ENCODE data around the gene HIPK4. TPM values are rescaled to one million over a fixed set of nuclear protein-coding genes. Genes with fewer than 3 reads are reported as not detected.
A peak's percentile ranks its signal among the peaks of the same experiment; 100 is the strongest.
"Not testable (repeated sequence)": the region's sequence is repeated elsewhere in the genome, so short reads cannot be mapped to it uniquely, and the experiment has no call there.

Gene HIPK4
- total and polyA plus RNA-seq, 10 donors = 0.08 to 0.19 TPM; not detected in 8

DNA sequence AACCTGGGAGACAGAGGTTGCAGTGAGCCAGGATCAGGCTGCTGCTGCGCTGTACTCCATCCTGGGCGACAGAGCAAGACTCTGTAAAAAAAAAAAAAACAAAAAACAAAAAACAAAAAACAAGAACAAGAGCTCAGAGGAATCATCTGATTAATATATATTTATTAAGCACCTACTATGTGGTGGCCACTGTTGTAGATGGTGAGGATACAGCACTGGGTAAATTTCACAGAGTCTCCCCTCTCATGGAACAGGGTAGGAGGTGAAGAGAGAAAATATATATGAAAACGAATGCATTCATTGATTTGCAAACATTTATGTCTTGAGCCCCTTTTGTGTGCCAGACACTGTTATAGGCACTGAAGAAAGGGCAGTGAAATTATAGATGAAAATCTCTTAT lies 41.7 kb upstream of the HIPK4 start:
- H3K36me3 ChIP-seq = no peaks in the 10 kb centered on the region
- DNase-seq = no peak
- peak overlapping the region in 3 of 8 donors; percentile 92 to 93 (median 93) for H3K27ac ChIP-seq
- intact Hi-C loops (cut with DNase I; ENCODE audit: low total_unique reads) = no loop called here
- H3K4me1 ChIP-seq = peaks cover 6 to 54% (median 39%) of the 10 kb centered on the region in 6 donors
- 83 to 94% (median 88%) methylated on average over 3 of the region's 3 CpGs for WGBS, 5 donors
- no peaks in the 10 kb centered on the region for H3K27me3 ChIP-seq (replicated peaks in 1 of 7)
- H3K9me3 ChIP-seq = no peaks in the 10 kb centered on the region
- no peak overlapping the region for H3K4me3 ChIP-seq
- TF ChIP-seq POLR2A (IDR thresholded peaks at IDR 0.05) = no peak
- TF ChIP-seq POLR2AphosphoS5 (IDR thresholded peaks at IDR 0.05) = no peak
- TF ChIP-seq CTCF (IDR thresholded peaks at IDR 0.05 in 8 of 11, conservative IDR thresholded peaks at IDR 0.05 in 3 of 11) = no peak

GRCh38 chr19:40430242-40430641 lies 40.3 kb upstream of the HIPK4 start:
- WGBS, 5 donors = 92 to 99% (median 97%) methylated on average over 10 of the region's 10 CpGs
- peaks cover 6 to 50% (median 42%) of the 10 kb centered on the region in 6 donors for H3K4me1 ChIP-seq
- H3K27me3 ChIP-seq (replicated peaks in 1 of 7); intact Hi-C loops (cut with DNase I; ENCODE audit: low total_unique reads); H3K9me3 ChIP-seq; DNase-seq; H3K36me3 ChIP-seq; H3K4me3 ChIP-seq; H3K27ac ChIP-seq: not testable (repeated sequence)

DNA sequence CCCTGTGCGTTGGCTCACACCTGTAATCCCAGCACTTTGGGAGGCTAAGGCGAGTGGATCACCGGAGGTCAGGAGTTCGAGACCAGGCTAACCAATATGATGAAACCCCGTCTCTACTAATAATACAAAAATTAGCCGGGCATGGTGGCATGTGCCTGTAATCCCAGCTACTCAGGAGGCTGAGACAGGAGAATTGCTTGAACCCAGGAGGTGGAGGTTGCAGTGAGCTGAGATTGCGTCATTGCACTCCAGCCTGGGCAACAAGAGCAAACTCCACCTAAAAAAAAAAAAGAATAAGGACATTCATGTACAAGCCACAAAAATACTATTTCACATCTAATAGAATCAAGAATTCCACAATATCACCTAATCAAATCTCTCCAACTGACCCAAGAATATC lies 38.2 kb upstream of the HIPK4 start:
- intact Hi-C loops (cut with DNase I; ENCODE audit: low total_unique reads); H3K27ac ChIP-seq: not testable (repeated sequence)

GRCh38 chr19:40425450-40426287 lies 35.7 kb upstream of the HIPK4 start, which contains the start of gene SERTAD1:
SERTAD1 (minus strand) TSS chr19:40425992; CDS start chr19:40423546, 2,446 bp downstream.
- intact Hi-C loops (cut with DNase I; ENCODE audit: low total_unique reads) = no loop called here

More for the DNA sequence above, 38.2 kb upstream of the HIPK4 start:
- not testable (repeated sequence) for DNase-seq; H3K36me3 ChIP-seq; H3K4me3 ChIP-seq; H3K27me3 ChIP-seq (replicated peaks in 1 of 7); H3K9me3 ChIP-seq
- 91 to 96% (median 94%) methylated on average over 7 of the region's 7 CpGs for WGBS, 5 donors
- H3K4me1 ChIP-seq = peaks cover 14 to 50% (median 40%) of the 10 kb centered on the region in 6 donors

More at GRCh38 chr19:40425450-40426287, 35.7 kb upstream of the HIPK4 start, which contains the start of gene SERTAD1:
- peak within 1 kb of the TSS; percentile 60 to 79 (median 73) for H3K4me3 ChIP-seq
- H3K36me3 ChIP-seq = peaks cover 0 to 16% (median 11%) of the 10 kb centered on the region in 6 donors
- no peaks in the 10 kb centered on the region for H3K27me3 ChIP-seq (replicated peaks in 1 of 7)
- TF ChIP-seq POLR2A (IDR thresholded peaks at IDR 0.05) (peak; percentile 96 to 99 (median 96)), POLR2AphosphoS5 (IDR thresholded peaks at IDR 0.05) (peak; percentile 100), CTCF (IDR thresholded peaks at IDR 0.05 in 8 of 11, conservative IDR thresholded peaks at IDR 0.05 in 3 of 11) (peak; percentile 60 to 88 (median 76))
- peak within 1 kb of the TSS; percentile 97 to 100 (median 99) for H3K27ac ChIP-seq
- WGBS, 5 donors = 0 to 1% (median 0%) methylated on average over 44 to 75 of the region's 75 CpGs
- H3K4me1 ChIP-seq = peaks cover 19 to 53% (median 43%) of the 10 kb centered on the region in 6 donors
- DNase-seq = peak; percentile 100
- H3K9me3 ChIP-seq = no peaks in the 10 kb centered on the region

Measured in spleen (tissue), 11 donors.